Ovary (tissue), 3 donors: ENCODE measurements around the gene GPR61.

Experiments
- POLR2A ChIP-seq: fragments of 450-650 bp; IDR thresholded peaks from one replicate; pipeline ENCODE4 v1.6.1; 2017; ENCODE audit warnings: antibody characterized with exemption, mild to moderate bottlenecking, moderate library complexity
- TF ChIP-seq, protein P1 (sequence below), 3 donors: fragments of 450-650 bp in 2 of 3; fragments of 200-600 bp in 1 of 3; IDR thresholded peaks; one replicate each; pipeline versions ENCODE4 v1.5.1 to v1.8.0; 2016 to 2022; ENCODE audit warnings: antibody characterized with exemption in 3 of 3, mild to moderate bottlenecking in 1 of 3
- donor health status: DM: no; HTN: no; CAD: no.

DNA sequence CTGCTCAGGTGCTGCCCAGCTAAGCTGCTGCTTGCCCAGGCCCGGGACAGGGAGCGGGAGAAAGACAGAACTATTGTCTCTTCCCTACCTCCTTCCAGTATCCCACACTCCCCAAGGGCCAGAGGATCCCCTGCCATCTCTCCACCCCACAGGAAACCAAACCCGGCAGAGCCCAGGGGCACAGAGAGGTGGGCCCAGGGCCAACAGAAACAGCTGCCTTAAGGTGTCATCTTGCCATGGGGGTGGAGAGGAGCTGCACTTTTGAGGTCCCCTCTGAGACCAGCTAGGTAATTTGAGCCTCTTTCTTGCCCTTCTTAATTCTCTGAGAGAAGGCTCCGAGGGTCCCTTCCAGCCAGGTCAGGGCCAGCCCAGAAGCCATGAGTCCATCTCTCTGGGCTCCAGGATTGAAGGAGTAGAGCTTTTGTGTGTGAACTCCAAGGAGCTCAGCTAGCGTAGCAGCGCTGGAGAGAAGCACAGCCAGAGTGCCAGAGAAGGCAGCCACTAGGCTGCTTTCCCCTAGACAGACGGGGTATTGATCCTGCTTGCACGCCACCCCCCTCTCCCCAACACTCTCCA lies 9.7 kb upstream of the GPR61 start:
- TF ChIP-seq, protein P1, sequence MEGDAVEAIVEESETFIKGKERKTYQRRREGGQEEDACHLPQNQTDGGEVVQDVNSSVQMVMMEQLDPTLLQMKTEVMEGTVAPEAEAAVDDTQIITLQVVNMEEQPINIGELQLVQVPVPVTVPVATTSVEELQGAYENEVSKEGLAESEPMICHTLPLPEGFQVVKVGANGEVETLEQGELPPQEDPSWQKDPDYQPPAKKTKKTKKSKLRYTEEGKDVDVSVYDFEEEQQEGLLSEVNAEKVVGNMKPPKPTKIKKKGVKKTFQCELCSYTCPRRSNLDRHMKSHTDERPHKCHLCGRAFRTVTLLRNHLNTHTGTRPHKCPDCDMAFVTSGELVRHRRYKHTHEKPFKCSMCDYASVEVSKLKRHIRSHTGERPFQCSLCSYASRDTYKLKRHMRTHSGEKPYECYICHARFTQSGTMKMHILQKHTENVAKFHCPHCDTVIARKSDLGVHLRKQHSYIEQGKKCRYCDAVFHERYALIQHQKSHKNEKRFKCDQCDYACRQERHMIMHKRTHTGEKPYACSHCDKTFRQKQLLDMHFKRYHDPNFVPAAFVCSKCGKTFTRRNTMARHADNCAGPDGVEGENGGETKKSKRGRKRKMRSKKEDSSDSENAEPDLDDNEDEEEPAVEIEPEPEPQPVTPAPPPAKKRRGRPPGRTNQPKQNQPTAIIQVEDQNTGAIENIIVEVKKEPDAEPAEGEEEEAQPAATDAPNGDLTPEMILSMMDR (IDR thresholded peaks at IDR 0.05): no peak
- no peak for TF ChIP-seq POLR2A
